ENCODE measurements around the gene ATG4A.

ATG4A gene, protein sequence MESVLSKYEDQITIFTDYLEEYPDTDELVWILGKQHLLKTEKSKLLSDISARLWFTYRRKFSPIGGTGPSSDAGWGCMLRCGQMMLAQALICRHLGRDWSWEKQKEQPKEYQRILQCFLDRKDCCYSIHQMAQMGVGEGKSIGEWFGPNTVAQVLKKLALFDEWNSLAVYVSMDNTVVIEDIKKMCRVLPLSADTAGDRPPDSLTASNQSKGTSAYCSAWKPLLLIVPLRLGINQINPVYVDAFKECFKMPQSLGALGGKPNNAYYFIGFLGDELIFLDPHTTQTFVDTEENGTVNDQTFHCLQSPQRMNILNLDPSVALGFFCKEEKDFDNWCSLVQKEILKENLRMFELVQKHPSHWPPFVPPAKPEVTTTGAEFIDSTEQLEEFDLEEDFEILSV

DNA sequence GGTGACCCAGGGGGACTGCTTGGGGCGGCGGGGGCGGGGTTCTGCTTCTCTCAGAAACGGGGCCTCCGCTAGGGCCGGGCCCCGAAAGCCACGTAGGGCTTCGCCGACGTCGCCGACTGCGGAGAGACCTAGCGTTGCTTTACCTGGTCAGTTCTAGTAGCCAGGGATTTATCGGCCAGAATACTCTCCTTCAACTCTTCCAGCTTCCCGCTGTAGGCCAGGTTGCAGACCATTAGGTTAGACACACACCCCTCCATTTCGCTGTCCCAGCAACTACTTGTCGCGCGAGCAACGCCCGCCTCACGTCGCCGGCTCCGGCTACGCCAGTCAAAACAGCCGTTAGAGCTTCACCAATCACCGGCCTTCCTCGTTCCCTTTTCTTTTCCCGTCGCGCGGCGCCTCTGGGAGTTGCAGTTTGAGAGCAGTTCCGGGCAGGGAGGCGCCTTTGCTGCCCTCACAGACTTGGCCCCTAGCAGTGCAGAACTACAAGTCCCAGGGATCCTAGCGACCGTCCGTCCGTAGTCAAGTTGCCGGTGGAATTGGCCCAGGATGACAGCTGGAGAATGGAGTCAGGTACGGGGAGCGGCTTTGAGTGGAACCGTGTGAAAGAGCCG, at the start of gene ATG4A, which contains the start of gene PSMD10:
Gene ATG4A (plus strand): TSS at position 515 of the 614 bp plus-strand sequence. CDS start 49 bp downstream, at position 564.
Gene PSMD10 (minus strand): TSS at position 279 of the 614 bp plus-strand sequence. CDS start 22 bp downstream, at position 257.
- Histone ChIP-seq H3K27ac (ENCODE audit: poor library complexity, severe bottlenecking) (peak within 1 kb of the TSS; percentile 58), H3K36me3 (ENCODE audit: low read depth) (peaks cover 24% of the 10 kb centered on the region), H3K27me3 (ENCODE audit: insufficient read depth, poor library complexity, severe bottlenecking) (no peaks in the 10 kb centered on the region), H3K4me3 (ENCODE audit: severe bottlenecking) (peak within 1 kb of the TSS; percentile 60), H3K4me1 (ENCODE audit: insufficient read depth, poor library complexity, severe bottlenecking) (no peaks in the 10 kb centered on the region), H3K9me3 (ENCODE audit: severe bottlenecking) (no peaks in the 10 kb centered on the region)
- DNase-seq (ENCODE audit: low spot score) (peak; percentile 90), ATAC-seq (ENCODE audit: low read depth) (peak; percentile 97)
- TF ChIP-seq, protein P1, sequence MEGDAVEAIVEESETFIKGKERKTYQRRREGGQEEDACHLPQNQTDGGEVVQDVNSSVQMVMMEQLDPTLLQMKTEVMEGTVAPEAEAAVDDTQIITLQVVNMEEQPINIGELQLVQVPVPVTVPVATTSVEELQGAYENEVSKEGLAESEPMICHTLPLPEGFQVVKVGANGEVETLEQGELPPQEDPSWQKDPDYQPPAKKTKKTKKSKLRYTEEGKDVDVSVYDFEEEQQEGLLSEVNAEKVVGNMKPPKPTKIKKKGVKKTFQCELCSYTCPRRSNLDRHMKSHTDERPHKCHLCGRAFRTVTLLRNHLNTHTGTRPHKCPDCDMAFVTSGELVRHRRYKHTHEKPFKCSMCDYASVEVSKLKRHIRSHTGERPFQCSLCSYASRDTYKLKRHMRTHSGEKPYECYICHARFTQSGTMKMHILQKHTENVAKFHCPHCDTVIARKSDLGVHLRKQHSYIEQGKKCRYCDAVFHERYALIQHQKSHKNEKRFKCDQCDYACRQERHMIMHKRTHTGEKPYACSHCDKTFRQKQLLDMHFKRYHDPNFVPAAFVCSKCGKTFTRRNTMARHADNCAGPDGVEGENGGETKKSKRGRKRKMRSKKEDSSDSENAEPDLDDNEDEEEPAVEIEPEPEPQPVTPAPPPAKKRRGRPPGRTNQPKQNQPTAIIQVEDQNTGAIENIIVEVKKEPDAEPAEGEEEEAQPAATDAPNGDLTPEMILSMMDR (IDR thresholded peaks at IDR 0.05; ENCODE audit: poor library complexity, severe bottlenecking): no peak

DNA sequence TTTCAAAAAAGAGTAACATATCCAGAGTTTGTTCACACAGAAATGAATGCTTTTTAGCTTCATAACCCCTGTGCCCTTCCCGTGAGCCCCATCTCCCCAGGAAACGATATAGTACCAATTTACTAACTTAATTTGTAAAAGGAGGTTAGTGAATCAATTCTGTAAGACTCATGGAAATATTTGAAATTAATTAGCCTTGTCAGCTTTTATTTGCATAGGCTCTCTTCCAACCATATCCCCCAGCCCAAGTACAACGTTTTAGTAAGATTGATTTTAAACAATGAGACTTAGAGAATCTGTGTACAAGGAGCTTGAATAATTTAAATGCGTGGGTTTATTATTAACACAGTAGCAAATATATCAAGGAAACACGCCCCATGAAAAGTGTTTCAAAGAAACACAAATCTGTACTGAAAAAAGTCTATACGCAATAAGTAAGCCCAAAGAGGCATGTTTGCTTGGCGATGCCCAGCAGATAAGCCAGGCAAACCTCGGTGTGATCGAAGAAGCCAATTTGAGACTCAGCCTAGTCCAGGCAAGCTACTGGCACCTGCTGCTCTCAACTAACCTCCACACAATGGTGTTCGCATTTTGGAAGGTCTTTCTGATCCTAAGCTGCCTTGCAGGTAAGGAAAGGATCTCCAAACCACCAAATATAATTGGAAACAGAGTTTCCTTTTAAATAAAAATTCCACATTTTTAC, 46.9 kb upstream of the ATG4A start, which contains the start of gene VSIG1:
Gene VSIG1 (plus strand): TSS at position 512 of the 703 bp plus-strand sequence. CDS start 66 bp downstream, at position 578.
- Histone ChIP-seq H3K4me3 (ENCODE audit: severe bottlenecking) (no peak within 1 kb of the TSS), H3K27ac (ENCODE audit: poor library complexity, severe bottlenecking) (no peak within 1 kb of the TSS), H3K4me1 (ENCODE audit: insufficient read depth, poor library complexity, severe bottlenecking) (no peaks in the 10 kb centered on the region), H3K9me3 (ENCODE audit: severe bottlenecking) (no peaks in the 10 kb centered on the region), H3K36me3 (ENCODE audit: low read depth) (no peaks in the 10 kb centered on the region), H3K27me3 (ENCODE audit: insufficient read depth, poor library complexity, severe bottlenecking) (no peaks in the 10 kb centered on the region)
- ATAC-seq (ENCODE audit: low read depth) (no peak), DNase-seq (ENCODE audit: low spot score) (no peak)
- TF ChIP-seq, protein P1 (IDR thresholded peaks at IDR 0.05; ENCODE audit: poor library complexity, severe bottlenecking): no peak

DNA sequence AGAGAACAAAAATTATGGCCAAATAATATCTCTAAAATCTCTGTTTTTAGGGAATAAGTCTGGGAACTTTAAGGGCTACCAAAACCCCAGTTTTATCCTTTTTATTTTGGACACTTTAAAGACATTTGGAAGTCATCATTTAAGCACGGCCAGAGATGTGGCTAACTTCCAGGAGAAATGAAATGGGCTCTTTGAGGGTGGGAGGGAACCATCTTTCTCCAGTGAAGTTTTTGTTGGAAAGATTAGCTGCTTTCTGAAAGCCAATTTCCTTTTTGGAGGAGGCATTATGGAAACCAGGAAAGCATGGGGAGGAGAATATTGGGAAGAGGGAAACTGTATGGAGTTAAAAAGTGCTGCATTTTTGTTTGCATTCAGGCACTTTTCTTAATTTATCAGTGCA, 41.9 kb upstream of the ATG4A start:
- Histone ChIP-seq H3K4me3 (ENCODE audit: severe bottlenecking) (no peak overlapping the region), H3K27ac (ENCODE audit: poor library complexity, severe bottlenecking) (no peak overlapping the region), H3K27me3 (ENCODE audit: insufficient read depth, poor library complexity, severe bottlenecking) (no peaks in the 10 kb centered on the region), H3K9me3 (ENCODE audit: severe bottlenecking) (no peaks in the 10 kb centered on the region), H3K36me3 (ENCODE audit: low read depth) (no peaks in the 10 kb centered on the region), H3K4me1 (ENCODE audit: insufficient read depth, poor library complexity, severe bottlenecking) (no peaks in the 10 kb centered on the region)
- ATAC-seq (ENCODE audit: low read depth): no peak
- TF ChIP-seq, protein P1 (IDR thresholded peaks at IDR 0.05; ENCODE audit: poor library complexity, severe bottlenecking): no peak
- DNase-seq (ENCODE audit: low spot score): no peak

DNA sequence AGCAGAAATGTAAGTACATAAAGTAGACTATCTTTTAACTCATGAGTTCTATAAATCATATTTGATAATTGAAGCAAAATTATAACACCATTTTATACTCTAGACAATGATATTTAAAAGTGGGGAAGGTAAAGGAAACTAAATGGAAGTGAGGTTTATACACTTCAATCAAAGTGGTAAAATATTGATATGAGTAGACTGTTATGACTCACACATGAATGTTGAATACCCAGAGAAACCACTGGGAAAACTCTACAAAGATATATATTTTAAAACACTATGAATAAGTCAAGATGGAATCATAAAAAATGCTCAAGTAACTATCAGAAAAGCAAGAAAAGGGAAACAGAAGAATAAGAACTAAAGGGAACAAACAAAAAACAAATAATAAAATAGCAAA, 38.4 kb upstream of the ATG4A start:
- Histone ChIP-seq H3K4me3 (ENCODE audit: severe bottlenecking) (no peak overlapping the region), H3K36me3 (ENCODE audit: low read depth) (no peaks in the 10 kb centered on the region), H3K27ac (ENCODE audit: poor library complexity, severe bottlenecking) (no peak overlapping the region), H3K9me3 (ENCODE audit: severe bottlenecking) (no peaks in the 10 kb centered on the region), H3K27me3 (ENCODE audit: insufficient read depth, poor library complexity, severe bottlenecking) (no peaks in the 10 kb centered on the region), H3K4me1 (ENCODE audit: insufficient read depth, poor library complexity, severe bottlenecking) (no peaks in the 10 kb centered on the region)
- DNase-seq (ENCODE audit: low spot score) (no peak), ATAC-seq (ENCODE audit: low read depth) (no peak)
- TF ChIP-seq, protein P1 (IDR thresholded peaks at IDR 0.05; ENCODE audit: poor library complexity, severe bottlenecking): no peak

All from RWPE2 (cell line).